ENCODE results near the gene GCNT3.
"Not testable (repeated sequence)": the region's sequence is repeated elsewhere in the genome, so short reads cannot be mapped to it uniquely, and the experiment has no call there.

GCNT3 gene

DNA sequence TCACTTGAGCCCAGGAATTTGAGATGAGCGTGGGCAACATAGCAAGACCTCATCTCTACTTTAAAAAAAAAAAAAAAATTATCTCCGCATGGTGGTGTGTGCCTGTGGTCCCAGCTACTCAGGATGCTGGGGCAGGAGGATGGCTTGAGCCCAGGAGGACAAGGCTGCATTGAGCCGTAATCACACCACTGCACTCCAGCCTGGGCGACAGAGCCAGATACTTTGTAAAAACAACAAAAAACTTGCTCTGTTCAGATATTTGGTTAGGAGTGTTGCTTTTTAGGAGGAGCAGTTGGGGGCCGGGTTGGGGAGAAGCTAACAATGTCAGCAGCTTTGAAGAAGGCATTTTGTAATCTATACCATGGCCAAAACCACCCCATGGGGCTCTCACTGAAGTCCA is 4.1 kb downstream of the GCNT3 start:
- peaks cover 5% of the 10 kb centered on the region for H3K27me3 ChIP-seq (replicated peaks; ENCODE audit: control insufficient read depth, insufficient read depth, low read length, poor library complexity, severe bottlenecking)
- no peaks in the 10 kb centered on the region for H3K36me3 ChIP-seq (ENCODE audit: control insufficient read depth, insufficient read depth, low read length)
- H3K4me1 ChIP-seq (ENCODE audit: control insufficient read depth, insufficient read depth, low read length, poor library complexity, severe bottlenecking) = no peaks in the 10 kb centered on the region
- no peak for DNase-seq
- H3K4me3 ChIP-seq (ENCODE audit: insufficient read depth, low read depth, low read length, poor library complexity, severe bottlenecking) = no peak overlapping the region
- no peaks in the 10 kb centered on the region for H3K9me3 ChIP-seq (ENCODE audit: control insufficient read depth, low read length)
- no peak overlapping the region for H3K27ac ChIP-seq (ENCODE audit: insufficient read depth, low read length, poor library complexity, severe bottlenecking)

DNA sequence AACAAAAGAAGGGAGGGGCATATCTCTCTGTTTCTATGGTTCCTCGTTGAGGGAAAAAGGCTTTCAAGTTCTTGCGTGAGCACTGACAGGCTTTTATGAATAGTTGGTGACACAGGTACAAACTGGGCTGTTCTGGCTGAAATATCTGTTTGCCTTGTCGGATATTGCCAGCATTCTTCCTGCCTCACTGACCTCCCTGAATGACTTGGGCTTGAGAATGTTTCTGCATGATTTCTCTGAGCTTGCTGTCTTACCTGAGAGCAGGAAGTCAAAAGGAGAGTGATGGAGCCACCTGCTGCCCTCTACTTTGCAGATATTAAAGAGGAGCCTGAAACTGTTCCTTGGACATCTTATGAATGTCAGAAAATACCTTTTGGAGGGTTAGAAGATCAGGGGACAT is 4.8 kb downstream of the GCNT3 start:
- Histone ChIP-seq H3K9me3 (ENCODE audit: control insufficient read depth, low read length) (no peaks in the 10 kb centered on the region), H3K4me3 (ENCODE audit: insufficient read depth, low read depth, low read length, poor library complexity, severe bottlenecking) (no peak overlapping the region), H3K36me3 (ENCODE audit: control insufficient read depth, insufficient read depth, low read length) (no peaks in the 10 kb centered on the region), H3K27ac (ENCODE audit: insufficient read depth, low read length, poor library complexity, severe bottlenecking) (no peak overlapping the region), H3K4me1 (ENCODE audit: control insufficient read depth, insufficient read depth, low read length, poor library complexity, severe bottlenecking) (no peaks in the 10 kb centered on the region), H3K27me3 (replicated peaks; ENCODE audit: control insufficient read depth, insufficient read depth, low read length, poor library complexity, severe bottlenecking) (peaks cover 5% of the 10 kb centered on the region)
- no peak for DNase-seq

DNA sequence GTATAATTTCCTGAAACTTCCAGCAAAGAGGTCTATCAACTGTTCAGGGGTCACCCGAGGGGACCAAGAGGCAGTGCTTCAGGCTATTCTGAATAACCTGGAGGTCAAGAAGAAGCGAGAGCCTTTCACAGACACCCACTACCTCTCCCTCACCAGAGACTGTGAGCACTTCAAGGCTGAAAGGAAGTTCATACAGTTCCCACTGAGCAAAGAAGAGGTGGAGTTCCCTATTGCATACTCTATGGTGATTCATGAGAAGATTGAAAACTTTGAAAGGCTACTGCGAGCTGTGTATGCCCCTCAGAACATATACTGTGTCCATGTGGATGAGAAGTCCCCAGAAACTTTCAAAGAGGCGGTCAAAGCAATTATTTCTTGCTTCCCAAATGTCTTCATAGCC is 6.8 kb downstream of the GCNT3 start:
- H3K9me3 ChIP-seq (ENCODE audit: control insufficient read depth, low read length) = no peaks in the 10 kb centered on the region
- no peaks in the 10 kb centered on the region for H3K36me3 ChIP-seq (ENCODE audit: control insufficient read depth, insufficient read depth, low read length)
- H3K4me1 ChIP-seq (ENCODE audit: control insufficient read depth, insufficient read depth, low read length, poor library complexity, severe bottlenecking) = no peaks in the 10 kb centered on the region
- peaks cover 5% of the 10 kb centered on the region for H3K27me3 ChIP-seq (replicated peaks; ENCODE audit: control insufficient read depth, insufficient read depth, low read length, poor library complexity, severe bottlenecking)
- H3K4me3 ChIP-seq (ENCODE audit: insufficient read depth, low read depth, low read length, poor library complexity, severe bottlenecking) = no peak overlapping the region
- no peak for DNase-seq
- no peak overlapping the region for H3K27ac ChIP-seq (ENCODE audit: insufficient read depth, low read length, poor library complexity, severe bottlenecking)

DNA sequence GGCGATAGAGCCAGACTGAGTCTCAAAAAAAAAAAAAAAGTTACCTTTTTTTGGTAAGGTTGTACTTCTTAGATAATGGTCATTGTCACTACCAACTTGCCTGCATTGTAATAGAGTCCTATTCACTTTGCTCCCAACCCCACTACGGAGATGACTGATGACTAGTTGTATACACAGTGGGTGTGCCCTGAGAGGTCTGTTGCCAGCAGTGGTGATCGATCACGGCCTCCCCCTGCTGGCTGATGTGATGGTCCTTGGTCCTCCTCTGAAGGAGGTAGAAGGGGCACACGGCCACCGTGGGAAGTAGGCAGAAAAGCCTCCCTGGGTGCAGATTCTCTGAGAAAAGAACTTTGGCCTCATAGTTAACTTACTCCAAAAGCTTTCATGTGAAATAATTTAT is 10.7 kb downstream of the GCNT3 start:
- H3K4me1 ChIP-seq (ENCODE audit: control insufficient read depth, insufficient read depth, low read length, poor library complexity, severe bottlenecking) = no peaks in the 10 kb centered on the region
- no peak for DNase-seq
- no peak overlapping the region for H3K4me3 ChIP-seq (ENCODE audit: insufficient read depth, low read depth, low read length, poor library complexity, severe bottlenecking)
- H3K27ac ChIP-seq (ENCODE audit: insufficient read depth, low read length, poor library complexity, severe bottlenecking) = no peak overlapping the region
- H3K27me3 ChIP-seq (replicated peaks; ENCODE audit: control insufficient read depth, insufficient read depth, low read length, poor library complexity, severe bottlenecking) = peaks cover 5% of the 10 kb centered on the region
- no peaks in the 10 kb centered on the region for H3K9me3 ChIP-seq (ENCODE audit: control insufficient read depth, low read length)
- no peaks in the 10 kb centered on the region for H3K36me3 ChIP-seq (ENCODE audit: control insufficient read depth, insufficient read depth, low read length)

DNA sequence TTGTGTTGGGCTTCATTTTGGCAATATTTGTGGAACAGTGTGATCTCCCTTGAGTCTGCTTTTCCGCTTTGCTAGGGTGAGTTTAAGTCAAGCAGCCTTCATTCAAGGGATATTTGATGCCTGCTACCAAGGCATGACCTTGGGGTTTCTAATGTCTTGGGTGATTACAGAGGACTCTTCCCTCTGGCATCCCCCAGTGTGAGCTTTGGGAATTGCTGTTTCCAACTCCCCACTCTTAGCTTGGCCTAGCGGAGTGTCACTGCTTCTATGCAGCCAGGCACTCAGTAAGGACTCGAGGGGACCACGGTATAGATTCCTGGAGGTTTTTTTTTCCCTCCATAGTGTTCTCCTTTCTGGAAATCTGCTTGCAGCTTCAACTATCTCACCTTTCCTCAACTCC is 21.1 kb downstream of the GCNT3 start:
- H3K4me1 ChIP-seq (ENCODE audit: control insufficient read depth, insufficient read depth, low read length, poor library complexity, severe bottlenecking) = no peaks in the 10 kb centered on the region
- H3K9me3 ChIP-seq (ENCODE audit: control insufficient read depth, low read length) = no peaks in the 10 kb centered on the region
- H3K27ac ChIP-seq (ENCODE audit: insufficient read depth, low read length, poor library complexity, severe bottlenecking) = no peak overlapping the region
- H3K36me3 ChIP-seq (ENCODE audit: control insufficient read depth, insufficient read depth, low read length) = no peaks in the 10 kb centered on the region
- no peak for DNase-seq
- no peak overlapping the region for H3K4me3 ChIP-seq (ENCODE audit: insufficient read depth, low read depth, low read length, poor library complexity, severe bottlenecking)
- no peaks in the 10 kb centered on the region for H3K27me3 ChIP-seq (replicated peaks; ENCODE audit: control insufficient read depth, insufficient read depth, low read length, poor library complexity, severe bottlenecking)

DNA sequence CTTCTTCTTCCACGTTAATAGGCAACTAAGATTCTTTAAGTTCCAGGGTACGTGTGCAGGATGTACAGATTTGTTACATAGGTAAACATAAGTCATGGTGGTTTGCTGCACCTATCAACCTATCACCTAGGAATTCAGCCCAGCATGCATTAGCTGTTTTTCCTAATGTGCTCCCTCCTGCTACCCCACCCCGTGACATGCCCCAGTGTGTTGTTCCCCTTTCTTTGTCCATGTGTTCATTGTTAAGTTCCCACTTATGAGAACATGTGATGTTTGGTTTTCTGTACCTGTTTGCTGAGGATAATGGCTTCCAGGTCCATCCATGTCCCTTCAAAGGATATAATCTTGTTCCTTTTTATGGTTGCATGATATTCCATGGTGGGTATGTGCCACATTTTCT is 24.6 kb downstream of the GCNT3 start:
- H3K4me3 ChIP-seq (ENCODE audit: insufficient read depth, low read depth, low read length, poor library complexity, severe bottlenecking) = no peak overlapping the region
- H3K4me1 ChIP-seq (ENCODE audit: control insufficient read depth, insufficient read depth, low read length, poor library complexity, severe bottlenecking) = no peaks in the 10 kb centered on the region
- peaks cover 14% of the 10 kb centered on the region for H3K36me3 ChIP-seq (ENCODE audit: control insufficient read depth, insufficient read depth, low read length)
- no peaks in the 10 kb centered on the region for H3K27me3 ChIP-seq (replicated peaks; ENCODE audit: control insufficient read depth, insufficient read depth, low read length, poor library complexity, severe bottlenecking)
- DNase-seq = no peak
- H3K27ac ChIP-seq (ENCODE audit: insufficient read depth, low read length, poor library complexity, severe bottlenecking) = no peak overlapping the region
- H3K9me3 ChIP-seq (ENCODE audit: control insufficient read depth, low read length) = no peaks in the 10 kb centered on the region

DNA sequence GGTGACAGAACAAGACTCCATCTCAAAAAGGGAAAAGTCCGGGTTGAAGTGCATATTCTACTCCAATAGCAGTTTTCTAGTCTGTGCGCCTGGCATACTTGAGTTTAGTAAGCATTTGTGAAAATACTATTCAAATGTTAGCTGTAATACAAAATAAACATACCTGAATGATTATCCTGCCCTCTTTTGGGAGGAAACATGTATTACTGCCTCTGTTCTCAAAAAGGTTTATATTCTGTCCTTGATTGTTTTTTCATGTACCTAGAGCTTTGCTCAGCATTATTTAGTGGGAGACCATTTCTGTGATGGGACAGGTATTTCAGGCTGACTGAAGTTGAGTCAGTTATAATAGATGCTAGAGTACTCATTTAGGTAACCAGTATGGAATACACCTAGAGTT is 25.9 kb downstream of the GCNT3 start:
- not testable (repeated sequence) for H3K4me3 ChIP-seq (ENCODE audit: insufficient read depth, low read depth, low read length, poor library complexity, severe bottlenecking); H3K27ac ChIP-seq (ENCODE audit: insufficient read depth, low read length, poor library complexity, severe bottlenecking); H3K4me1 ChIP-seq (ENCODE audit: control insufficient read depth, insufficient read depth, low read length, poor library complexity, severe bottlenecking); H3K27me3 ChIP-seq (replicated peaks; ENCODE audit: control insufficient read depth, insufficient read depth, low read length, poor library complexity, severe bottlenecking); DNase-seq; H3K9me3 ChIP-seq (ENCODE audit: control insufficient read depth, low read length)
- peaks cover 18% of the 10 kb centered on the region for H3K36me3 ChIP-seq (ENCODE audit: control insufficient read depth, insufficient read depth, low read length)

DNA sequence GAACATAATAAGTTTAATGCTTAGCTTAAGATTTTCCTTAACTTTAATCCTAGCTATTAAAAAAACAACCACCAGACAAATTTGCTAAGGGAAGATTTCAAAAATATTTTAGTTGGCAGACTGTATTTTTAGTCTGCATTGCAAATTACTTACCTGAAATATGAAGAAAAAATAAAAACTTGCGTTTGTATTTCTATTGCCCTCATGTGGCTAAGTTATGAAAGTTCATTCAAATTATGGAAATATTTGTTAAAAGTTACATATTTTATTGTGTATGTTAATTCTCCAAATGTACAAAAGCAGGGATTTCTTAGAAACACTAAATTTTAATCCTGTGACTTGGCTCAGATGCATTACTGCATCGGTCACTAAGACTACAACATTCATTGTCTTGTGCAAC is 30.8 kb downstream of the GCNT3 start:
- H3K36me3 ChIP-seq (ENCODE audit: control insufficient read depth, insufficient read depth, low read length) = peaks cover 36% of the 10 kb centered on the region

DNA sequence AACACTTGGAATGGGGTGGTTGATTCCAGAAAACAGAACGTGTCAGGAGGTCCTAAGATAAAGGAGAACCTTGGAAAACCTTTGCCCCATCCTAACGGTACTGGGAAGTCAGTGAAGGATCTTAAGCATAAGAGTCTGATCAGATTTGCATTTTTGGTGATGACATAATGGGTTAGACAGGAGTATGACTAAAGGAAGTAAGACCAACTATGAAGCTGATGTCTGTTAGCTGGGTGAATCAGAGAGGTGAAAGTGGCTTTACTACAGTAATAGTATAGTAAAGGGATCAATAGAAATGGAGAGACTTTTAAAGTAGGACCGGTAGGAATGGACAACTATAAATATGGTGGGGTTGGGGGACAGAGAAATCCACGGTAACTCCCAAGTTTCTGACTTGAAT is 33.2 kb downstream of the GCNT3 start:
- Histone ChIP-seq H3K27ac (ENCODE audit: insufficient read depth, low read length, poor library complexity, severe bottlenecking) (no peak overlapping the region), H3K36me3 (ENCODE audit: control insufficient read depth, insufficient read depth, low read length) (peaks cover 43% of the 10 kb centered on the region), H3K27me3 (replicated peaks; ENCODE audit: control insufficient read depth, insufficient read depth, low read length, poor library complexity, severe bottlenecking) (no peaks in the 10 kb centered on the region), H3K4me3 (ENCODE audit: insufficient read depth, low read depth, low read length, poor library complexity, severe bottlenecking) (no peak overlapping the region), H3K9me3 (ENCODE audit: control insufficient read depth, low read length) (no peaks in the 10 kb centered on the region), H3K4me1 (ENCODE audit: control insufficient read depth, insufficient read depth, low read length, poor library complexity, severe bottlenecking) (no peaks in the 10 kb centered on the region)
- no peak for DNase-seq

More for the DNA sequence above, 30.8 kb downstream of the GCNT3 start:
- Histone ChIP-seq H3K27me3 (replicated peaks; ENCODE audit: control insufficient read depth, insufficient read depth, low read length, poor library complexity, severe bottlenecking) (no peaks in the 10 kb centered on the region), H3K4me1 (ENCODE audit: control insufficient read depth, insufficient read depth, low read length, poor library complexity, severe bottlenecking) (no peaks in the 10 kb centered on the region), H3K27ac (ENCODE audit: insufficient read depth, low read length, poor library complexity, severe bottlenecking) (no peak overlapping the region), H3K4me3 (ENCODE audit: insufficient read depth, low read depth, low read length, poor library complexity, severe bottlenecking) (no peak overlapping the region), H3K9me3 (ENCODE audit: control insufficient read depth, low read length) (no peaks in the 10 kb centered on the region)
- no peak for DNase-seq

DNA sequence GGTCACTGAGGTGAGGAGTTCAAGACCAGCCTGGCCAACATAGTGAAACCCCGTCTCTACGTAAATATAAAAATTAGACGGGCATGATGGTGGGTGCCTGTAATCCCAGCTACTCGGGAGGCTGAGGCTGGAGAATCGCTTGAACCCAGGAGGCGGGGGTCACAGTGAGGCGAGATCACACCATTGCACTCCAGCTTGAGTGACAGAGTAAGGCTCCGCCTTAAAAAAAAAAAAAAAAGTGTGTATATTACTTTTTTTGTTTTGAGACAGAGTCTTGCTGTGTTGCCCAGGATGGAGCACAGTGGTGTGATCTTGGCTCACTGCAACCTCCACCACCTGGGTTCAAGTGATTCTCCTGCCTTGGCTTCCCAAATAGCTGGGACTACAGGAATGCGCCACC is 34.2 kb downstream of the GCNT3 start:
- H3K9me3 ChIP-seq (ENCODE audit: control insufficient read depth, low read length); H3K27ac ChIP-seq (ENCODE audit: insufficient read depth, low read length, poor library complexity, severe bottlenecking); DNase-seq; H3K27me3 ChIP-seq (replicated peaks; ENCODE audit: control insufficient read depth, insufficient read depth, low read length, poor library complexity, severe bottlenecking); H3K4me3 ChIP-seq (ENCODE audit: insufficient read depth, low read depth, low read length, poor library complexity, severe bottlenecking); H3K4me1 ChIP-seq (ENCODE audit: control insufficient read depth, insufficient read depth, low read length, poor library complexity, severe bottlenecking): not testable (repeated sequence)
- H3K36me3 ChIP-seq (ENCODE audit: control insufficient read depth, insufficient read depth, low read length) = peaks cover 47% of the 10 kb centered on the region

DNA sequence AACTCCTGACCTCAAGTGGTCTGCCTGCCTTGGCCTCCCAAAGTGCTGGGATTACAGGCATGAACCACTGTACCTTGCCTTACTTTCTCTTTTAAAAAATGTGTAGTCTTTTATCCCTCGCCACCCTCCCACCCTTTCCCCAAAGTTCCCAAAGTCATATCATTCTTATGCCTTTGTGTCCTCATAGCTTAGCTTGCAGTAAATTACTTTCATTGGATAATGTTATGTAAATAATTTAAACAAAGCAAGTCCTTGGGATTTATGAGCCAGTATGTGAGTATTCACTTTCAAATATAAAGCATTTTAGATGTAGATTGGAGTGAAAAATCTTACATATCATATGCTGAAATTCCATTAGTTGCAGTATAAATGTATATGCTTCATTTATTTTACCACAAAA is 34.7 kb downstream of the GCNT3 start:
- H3K27ac ChIP-seq (ENCODE audit: insufficient read depth, low read length, poor library complexity, severe bottlenecking) = no peak overlapping the region
- no peak overlapping the region for H3K4me3 ChIP-seq (ENCODE audit: insufficient read depth, low read depth, low read length, poor library complexity, severe bottlenecking)
- no peaks in the 10 kb centered on the region for H3K9me3 ChIP-seq (ENCODE audit: control insufficient read depth, low read length)
- DNase-seq = no peak
- H3K27me3 ChIP-seq (replicated peaks; ENCODE audit: control insufficient read depth, insufficient read depth, low read length, poor library complexity, severe bottlenecking) = no peaks in the 10 kb centered on the region
- H3K4me1 ChIP-seq (ENCODE audit: control insufficient read depth, insufficient read depth, low read length, poor library complexity, severe bottlenecking) = no peaks in the 10 kb centered on the region
- H3K36me3 ChIP-seq (ENCODE audit: control insufficient read depth, insufficient read depth, low read length) = peaks cover 43% of the 10 kb centered on the region
